Central memory CD8-positive, alpha-beta T cell (primary cell): ENCODE results near the gene MACROD2.
"Not testable (repeated sequence)": the region's sequence is repeated elsewhere in the genome, so short reads cannot be mapped to it uniquely, and the experiment has no call there.

Experiments
- ATAC-seq: fragments of 150-1000 bp; cut with Tn5 transposase; replicated peaks from 2 replicates; pipeline ENCODE4 v1.10.0; 2022; ENCODE audit warnings: mild to moderate bottlenecking, moderate FRiP score, moderate number of reproducible peaks; ENCODE audit not compliant: poor library complexity, severe bottlenecking; ENCODE audit errors: extremely low read depth
- DNase-seq, 2 donors: peaks; one replicate each; pipeline ENCODE4 v3.0.0; 2021; ENCODE audit warnings: low spot score in 2 of 2
- H3K27ac Mint-ChIP-seq: one replicate; pipeline ENCODE4 v1.8.0; 2022; ENCODE audit warnings: low read depth, mild to moderate bottlenecking, moderate library complexity, mixed read lengths
- H3K27me3 Mint-ChIP-seq: one replicate; pipeline ENCODE4 v1.8.0; 2022; ENCODE audit warnings: mixed read lengths
- H3K36me3 Mint-ChIP-seq: one replicate; pipeline ENCODE4 v1.8.0; 2022; ENCODE audit warnings: mild to moderate bottlenecking, moderate library complexity, mixed read lengths; ENCODE audit not compliant: insufficient read depth
- H3K4me1 Mint-ChIP-seq: one replicate; pipeline ENCODE4 v1.8.0; 2022; ENCODE audit warnings: mixed read lengths
- H3K4me3 Mint-ChIP-seq: one replicate; pipeline ENCODE4 v1.8.0; 2022; ENCODE audit warnings: mild to moderate bottlenecking, moderate library complexity, mixed read lengths
- H3K9me3 Mint-ChIP-seq: one replicate; pipeline ENCODE4 v1.8.0; 2022; ENCODE audit warnings: mixed read lengths

The MACROD2 gene

DNA sequence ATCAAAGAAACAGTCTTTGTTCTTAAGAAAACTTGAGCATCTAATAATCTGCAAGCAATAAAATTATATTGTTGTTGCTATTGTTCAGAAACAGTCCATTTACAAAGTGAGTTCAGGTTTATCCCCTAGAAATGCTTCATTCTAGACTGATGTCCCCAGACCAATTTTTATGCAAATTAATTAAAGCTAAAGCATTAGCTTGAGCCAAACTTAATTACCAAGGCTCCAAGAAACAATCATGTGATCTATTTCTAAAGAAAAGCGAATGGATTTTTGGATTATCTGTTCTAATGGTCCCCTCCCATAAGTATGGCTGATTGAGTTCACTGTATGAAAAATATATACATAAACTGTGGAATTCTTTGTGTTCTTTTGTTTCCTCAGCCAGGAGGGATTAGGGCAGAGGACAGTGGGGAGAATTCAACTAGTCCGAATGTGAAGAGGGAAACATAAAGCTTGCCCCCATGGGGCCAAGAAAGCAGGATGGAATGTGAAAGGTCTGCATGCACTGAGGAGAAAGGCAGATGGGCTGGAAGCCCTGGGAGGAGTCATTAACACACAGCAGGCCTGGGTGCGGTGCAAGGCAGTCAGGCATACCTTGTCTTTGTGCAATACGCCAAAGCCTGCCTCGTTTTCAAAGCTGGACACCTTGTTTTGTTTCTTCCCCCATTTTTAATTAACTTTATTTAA, 1980.9 kb downstream of the MACROD2 start:
- DNase-seq = no peak

GRCh38 chr20:15977026-15977425, 1981.7 kb downstream of the MACROD2 start:
- H3K4me3 Mint-ChIP-seq = no peak overlapping the region
- no peak overlapping the region for H3K27ac Mint-ChIP-seq
- H3K27me3 Mint-ChIP-seq = no peaks in the 10 kb centered on the region
- DNase-seq (no peak), ATAC-seq (no peak)
- peaks cover 17% of the 10 kb centered on the region for H3K9me3 Mint-ChIP-seq
- H3K4me1 Mint-ChIP-seq = no peaks in the 10 kb centered on the region
- no peaks in the 10 kb centered on the region for H3K36me3 Mint-ChIP-seq

More for the DNA sequence above, 1980.9 kb downstream of the MACROD2 start:
- Mint-ChIP-seq H3K36me3 (no peaks in the 10 kb centered on the region), H3K9me3 (peaks cover 24% of the 10 kb centered on the region), H3K27ac (no peak overlapping the region), H3K4me3 (no peak overlapping the region), H3K4me1 (no peaks in the 10 kb centered on the region), H3K27me3 (no peaks in the 10 kb centered on the region)
- no peak for ATAC-seq

- Mint-ChIP-seq H3K27ac (no peak overlapping the region), H3K4me3 (no peak overlapping the region), H3K27me3 (no peaks in the 10 kb centered on the region), H3K36me3 (no peaks in the 10 kb centered on the region), H3K9me3 (peaks cover 13% of the 10 kb centered on the region), H3K4me1 (no peaks in the 10 kb centered on the region)
- ATAC-seq = no peak
- DNase-seq = no peak
These were observed 1982.4 kb downstream of the MACROD2 start for GRCh38 chr20:15977758-15978157.

GRCh38 chr20:15985494-15986368, 1990.4 kb downstream of the MACROD2 start:
- ATAC-seq, DNase-seq: not testable (repeated sequence)

DNA sequence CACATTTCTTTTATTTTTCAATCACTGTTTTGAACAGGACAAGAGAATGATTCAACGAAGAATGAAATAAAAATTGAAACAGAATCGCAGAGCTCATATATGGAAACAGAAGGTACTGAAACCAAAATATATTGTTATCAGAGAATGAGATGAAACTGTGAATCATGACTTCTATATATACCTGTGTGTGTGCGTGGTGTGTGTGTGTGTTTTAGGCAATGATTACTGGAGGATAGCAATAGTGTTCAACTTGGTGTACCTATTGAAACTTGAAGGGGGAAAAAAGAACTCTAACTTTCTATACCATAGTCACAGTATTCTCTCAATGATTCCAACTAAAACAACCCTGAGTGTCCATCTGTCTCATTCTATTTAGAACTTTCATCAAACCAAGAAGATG, 1991.4 kb downstream of the MACROD2 start:
- DNase-seq (no peak), ATAC-seq (no peak)
- Mint-ChIP-seq H3K4me1 (no peaks in the 10 kb centered on the region), H3K9me3 (no peaks in the 10 kb centered on the region), H3K36me3 (no peaks in the 10 kb centered on the region), H3K4me3 (no peak overlapping the region), H3K27me3 (no peaks in the 10 kb centered on the region), H3K27ac (no peak overlapping the region)

More at GRCh38 chr20:15985494-15986368, 1990.4 kb downstream of the MACROD2 start:
- not testable (repeated sequence) for H3K36me3 Mint-ChIP-seq, H3K4me1 Mint-ChIP-seq, H3K4me3 Mint-ChIP-seq, H3K9me3 Mint-ChIP-seq, H3K27ac Mint-ChIP-seq, H3K27me3 Mint-ChIP-seq

GRCh38 chr20:15991279-15991678, 1996.0 kb downstream of the MACROD2 start:
- Mint-ChIP-seq H3K36me3 (no peaks in the 10 kb centered on the region), H3K9me3 (peaks cover 5% of the 10 kb centered on the region), H3K27me3 (no peaks in the 10 kb centered on the region), H3K4me3 (no peak overlapping the region), H3K27ac (no peak overlapping the region), H3K4me1 (no peaks in the 10 kb centered on the region)
- ATAC-seq = no peak
- no peak for DNase-seq

GRCh38 chr20:15992564-15992963, 1997.2 kb downstream of the MACROD2 start:
- no peak overlapping the region for H3K27ac Mint-ChIP-seq
- peaks cover 5% of the 10 kb centered on the region for H3K9me3 Mint-ChIP-seq
- H3K27me3 Mint-ChIP-seq = no peaks in the 10 kb centered on the region
- no peaks in the 10 kb centered on the region for H3K4me1 Mint-ChIP-seq
- no peak overlapping the region for H3K4me3 Mint-ChIP-seq
- DNase-seq = no peak
- H3K36me3 Mint-ChIP-seq = no peaks in the 10 kb centered on the region
- ATAC-seq = no peak

DNA sequence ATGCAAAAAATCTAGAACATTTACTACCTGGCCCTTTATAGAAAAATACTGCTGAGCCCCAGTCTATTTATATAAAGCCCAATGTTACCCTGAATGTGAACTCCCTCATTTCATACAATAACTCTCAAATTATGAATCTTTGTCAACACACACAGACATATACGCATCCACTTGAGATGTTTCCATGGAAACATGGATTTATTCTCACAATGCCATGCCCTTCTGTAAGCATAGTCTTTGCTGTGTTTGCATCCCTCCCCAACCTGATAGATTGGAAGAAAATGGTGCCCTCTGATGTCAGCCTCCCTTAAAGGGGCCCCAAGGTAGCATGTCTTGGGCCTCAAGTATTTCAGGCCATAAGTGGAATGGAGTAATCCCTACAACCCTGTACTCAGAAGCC, 2004.8 kb downstream of the MACROD2 start:
- Mint-ChIP-seq H3K36me3 (no peaks in the 10 kb centered on the region), H3K4me1 (no peaks in the 10 kb centered on the region), H3K4me3 (no peak overlapping the region), H3K27me3 (no peaks in the 10 kb centered on the region), H3K27ac (no peak overlapping the region), H3K9me3 (peaks cover 20% of the 10 kb centered on the region)
- ATAC-seq (no peak), DNase-seq (no peak)

GRCh38 chr20:16001286-16001685, 2006.0 kb downstream of the MACROD2 start:
- no peaks in the 10 kb centered on the region for H3K4me1 Mint-ChIP-seq
- ATAC-seq = no peak

GRCh38 chr20:16003310-16003709, 2008.0 kb downstream of the MACROD2 start:
- no peak overlapping the region for H3K4me3 Mint-ChIP-seq
- no peak overlapping the region for H3K27ac Mint-ChIP-seq
- no peaks in the 10 kb centered on the region for H3K4me1 Mint-ChIP-seq
- no peaks in the 10 kb centered on the region for H3K36me3 Mint-ChIP-seq
- DNase-seq = no peak
- H3K27me3 Mint-ChIP-seq = no peaks in the 10 kb centered on the region
- H3K9me3 Mint-ChIP-seq = peaks cover 20% of the 10 kb centered on the region
- ATAC-seq = no peak

More at GRCh38 chr20:16001286-16001685, 2006.0 kb downstream of the MACROD2 start:
- H3K36me3 Mint-ChIP-seq = no peaks in the 10 kb centered on the region
- H3K27me3 Mint-ChIP-seq = no peaks in the 10 kb centered on the region
- peaks cover 20% of the 10 kb centered on the region for H3K9me3 Mint-ChIP-seq
- no peak overlapping the region for H3K4me3 Mint-ChIP-seq
- no peak for DNase-seq
- no peak overlapping the region for H3K27ac Mint-ChIP-seq

- Mint-ChIP-seq H3K27ac (peak overlapping the region; percentile 6), H3K27me3 (no peaks in the 10 kb centered on the region)
These were observed 2009.0 kb downstream of the MACROD2 start for GRCh38 chr20:16004108-16004854.

GRCh38 chr20:16005021-16005914, 2010.0 kb downstream of the MACROD2 start:
- DNase-seq (no peak), ATAC-seq (no peak)
- H3K4me3 Mint-ChIP-seq = no peak overlapping the region
- no peaks in the 10 kb centered on the region for H3K4me1 Mint-ChIP-seq
- H3K27me3 Mint-ChIP-seq = no peaks in the 10 kb centered on the region
- no peaks in the 10 kb centered on the region for H3K36me3 Mint-ChIP-seq
- H3K9me3 Mint-ChIP-seq = peaks cover 16% of the 10 kb centered on the region
- no peak overlapping the region for H3K27ac Mint-ChIP-seq

More at GRCh38 chr20:16004108-16004854, 2009.0 kb downstream of the MACROD2 start:
- DNase-seq = no peak
- H3K4me1 Mint-ChIP-seq = no peaks in the 10 kb centered on the region
- H3K9me3 Mint-ChIP-seq = peaks cover 20% of the 10 kb centered on the region
- ATAC-seq = no peak
- no peaks in the 10 kb centered on the region for H3K36me3 Mint-ChIP-seq
- H3K4me3 Mint-ChIP-seq = no peak overlapping the region
